ENCODE results near the gene BLOC1S6. TPM values are rescaled to one million over a fixed set of nuclear protein-coding genes. Genes with fewer than 3 reads are reported as not detected.
"Not testable (repeated sequence)": the region's sequence is repeated elsewhere in the genome, so short reads cannot be mapped to it uniquely, and the experiment has no call there.

BLOC1S6 gene
- total and polyA plus RNA-seq, 9 of the 15 experiments (the other 6 are each of a cell fraction or from before 2014, with no cell fraction given) = 18.2 to 72.4 (median 38.4) TPM

- peak; percentile 88 for TF ChIP-seq TFE3 (CRISPR knock-in tag; IDR thresholded peaks at IDR 0.05)
- no peak for TF ChIP-seq ZSCAN29 (IDR thresholded peaks at IDR 0.05)
- in situ Hi-C loops (cut with MboI) (no loop called here), intact Hi-C loops (cut with micrococcal nuclease) (no loop called here)
- ATAC-seq = no peak
- no peak for FAIRE-seq
- ChIA-PET POLR2A (no interaction called here), CTCF (ENCODE audit: low intra/inter-chr PET ratio) (interaction anchor here (0.6 kb wide), 1 partner anchor 148 kb away, joined by 3 read pairs; no protein-coding TSS in a partner anchor)
- no peak overlapping the region for H2AFZ ChIP-seq (ENCODE audit: low read depth, low read length)
- no peaks in the 10 kb centered on the region for H3K9me1 ChIP-seq (ENCODE audit: control insufficient read depth, insufficient read depth, low read length)
- H3K4me2 ChIP-seq (ENCODE audit: insufficient read depth, low read length) = no peak overlapping the region
- BruUV-seq (replicated peaks) = no TSS peak
- H3K27ac ChIP-seq (ENCODE audit: extremely low read depth, low read depth, low read length) = no peak overlapping the region
- peaks cover 0 to 4% of the 10 kb centered on the region in 2 experiments; a peak in 1 of 5 replicates for H3K27me3 ChIP-seq (ENCODE audit: control insufficient read depth in 2 of 2, insufficient read depth in 2 of 2, low read length in 2 of 2)
- H3K9me3 ChIP-seq (replicated peaks; ENCODE audit: control insufficient read depth, insufficient read depth, low read depth, low read length) = no peaks in the 10 kb centered on the region
- no peak overlapping the region for H3K4me3 ChIP-seq
- WGBS (ENCODE audit: insufficient coverage, low coverage, missing lambda C conversion rate) = 11% methylated on average over 4 of the region's 4 CpGs
- H4K20me1 ChIP-seq (replicated peaks; ENCODE audit: control insufficient read depth, insufficient read depth, low read length) = no peaks in the 10 kb centered on the region
- H3K9ac ChIP-seq (ENCODE audit: insufficient read depth in 1 of 2, low read depth in 2 of 2, low read length in 2 of 2) = no peak overlapping the region
- H3K4me1 ChIP-seq (replicated peaks in 1 of 2; ENCODE audit: control insufficient read depth in 2 of 2, insufficient read depth in 2 of 2, low read length in 2 of 2) = no peaks in the 10 kb centered on the region; a peak in 2 of 5 replicates
- no peak for DNase-seq (ENCODE audit: extremely low read depth in 1 of 4, low spot score in 3 of 4)
- no peaks in the 10 kb centered on the region for H3K79me2 ChIP-seq (ENCODE audit: control insufficient read depth, insufficient read depth, low read length)
- no peaks in the 10 kb centered on the region for H3K36me3 ChIP-seq (ENCODE audit: control insufficient read depth, insufficient read depth, low read length)
These were observed 61.5 kb downstream of the BLOC1S6 start for GRCh38 chr15:45648521-45649200.

- in situ Hi-C loops (cut with MboI); H4K20me1 ChIP-seq (replicated peaks; ENCODE audit: control insufficient read depth, insufficient read depth, low read length); H3K27ac ChIP-seq (ENCODE audit: extremely low read depth, low read depth, low read length); H3K4me1 ChIP-seq (replicated peaks in 1 of 2; ENCODE audit: control insufficient read depth in 2 of 2, insufficient read depth in 2 of 2, low read length in 2 of 2); H3K9me1 ChIP-seq (ENCODE audit: control insufficient read depth, insufficient read depth, low read length); FAIRE-seq; DNase-seq (ENCODE audit: extremely low read depth in 1 of 4, low spot score in 3 of 4); BruUV-seq (replicated peaks); ATAC-seq; H3K4me3 ChIP-seq; H3K27me3 ChIP-seq (ENCODE audit: control insufficient read depth in 2 of 2, insufficient read depth in 2 of 2, low read length in 2 of 2); CTCF ChIA-PET (ENCODE audit: low intra/inter-chr PET ratio); POLR2A ChIA-PET; H3K9me3 ChIP-seq (replicated peaks; ENCODE audit: control insufficient read depth, insufficient read depth, low read depth, low read length); H2AFZ ChIP-seq (ENCODE audit: low read depth, low read length); H3K9ac ChIP-seq (ENCODE audit: insufficient read depth in 1 of 2, low read depth in 2 of 2, low read length in 2 of 2); intact Hi-C loops (cut with micrococcal nuclease); H3K36me3 ChIP-seq (ENCODE audit: control insufficient read depth, insufficient read depth, low read length); H3K79me2 ChIP-seq (ENCODE audit: control insufficient read depth, insufficient read depth, low read length): not testable (repeated sequence)
- peak overlapping the region; percentile 6; the same call in 1 of the 2 replicates for H3K4me2 ChIP-seq (ENCODE audit: insufficient read depth, low read length)
- 16% methylated on average over 10 of the region's 11 CpGs for WGBS (ENCODE audit: insufficient coverage, low coverage, missing lambda C conversion rate)
These were observed 62.8 kb downstream of the BLOC1S6 start for GRCh38 chr15:45650007-45650406.

Measured in K562 (cell line).